Measurements from ENCODE around the gene RASL12.
"Not testable (repeated sequence)": the region's sequence is repeated elsewhere in the genome, so short reads cannot be mapped to it uniquely, and the experiment has no call there.

RASL12 gene

GRCh38 chr15:65091946-65092770, 24.4 kb upstream of the RASL12 start:
- DNase-seq = no peak

GRCh38 chr15:65089206-65089824, 21.5 kb upstream of the RASL12 start:
- DNase-seq = no peak

- DNase-seq = no peak
These were observed 20.8 kb upstream of the RASL12 start for GRCh38 chr15:65088643-65089021.

GRCh38 chr15:65087873-65088642, 20.3 kb upstream of the RASL12 start:
- DNase-seq = no peak

- DNase-seq = no peak
These were observed 19.6 kb upstream of the RASL12 start for GRCh38 chr15:65087411-65087810.

- no peak for DNase-seq
These were observed 18.9 kb upstream of the RASL12 start for GRCh38 chr15:65086680-65087111.

DNA sequence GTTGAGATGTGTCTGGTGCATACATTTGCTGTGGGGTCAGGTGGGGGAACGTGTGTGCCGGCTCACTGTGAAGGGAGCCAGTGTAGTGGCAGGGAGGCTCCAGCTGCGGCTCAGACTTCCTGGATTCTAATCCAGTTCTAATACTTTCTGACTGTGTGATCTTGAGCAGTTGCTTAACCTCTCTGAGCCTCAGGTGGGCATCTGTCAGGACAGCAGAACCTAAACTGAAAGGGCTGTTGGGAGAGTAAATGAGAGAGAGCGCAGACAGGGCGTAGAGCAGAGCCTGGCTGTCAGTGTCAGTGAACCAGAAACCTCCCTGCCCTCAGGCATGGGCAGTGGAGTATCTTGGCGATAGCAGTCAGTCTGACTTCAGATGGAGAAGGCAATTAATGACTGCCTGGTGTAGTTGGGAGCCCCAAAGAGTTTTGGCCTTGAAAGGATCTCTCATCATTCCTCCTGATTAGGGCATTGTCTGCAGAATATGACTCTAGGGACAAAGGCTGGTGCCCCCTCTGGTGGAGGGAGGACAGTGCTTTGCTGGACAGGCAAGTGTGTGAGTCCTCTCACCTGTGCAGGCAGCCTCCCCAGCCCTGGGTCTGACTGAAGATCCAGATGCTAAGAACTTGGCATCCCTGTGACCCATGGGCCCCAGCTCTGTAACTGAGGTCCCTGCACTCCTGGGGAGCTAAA, 18.3 kb upstream of the RASL12 start:
- DNase-seq = peak in 1 of 2 experiments; percentile 38

DNA sequence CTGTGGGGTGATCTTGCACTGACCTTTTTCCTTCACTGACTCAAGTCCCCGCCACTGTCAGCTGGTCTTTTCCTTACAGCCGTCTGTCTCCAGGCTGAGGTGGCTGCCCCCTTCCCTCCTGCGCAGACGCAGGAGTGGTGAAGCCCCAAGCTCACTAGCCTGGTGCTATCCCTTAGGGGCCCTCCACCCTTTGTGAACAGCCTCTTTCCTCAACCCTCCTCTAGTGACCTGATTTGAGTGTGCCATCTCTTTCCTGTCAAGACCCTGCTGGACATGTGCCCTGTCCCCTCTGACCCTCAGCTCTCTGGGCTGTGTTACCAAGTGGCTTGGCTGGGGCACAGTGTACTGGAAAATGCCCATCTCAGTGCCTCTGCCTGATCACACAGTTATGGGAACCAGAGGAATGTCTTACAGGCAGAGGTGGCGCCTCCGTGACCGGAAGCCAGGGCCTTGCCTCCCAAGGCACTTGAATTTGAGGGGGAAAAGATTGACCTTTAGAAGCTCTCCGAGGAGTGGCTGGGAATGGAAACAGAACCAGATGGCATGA, 17.5 kb upstream of the RASL12 start:
- DNase-seq = no peak

DNA sequence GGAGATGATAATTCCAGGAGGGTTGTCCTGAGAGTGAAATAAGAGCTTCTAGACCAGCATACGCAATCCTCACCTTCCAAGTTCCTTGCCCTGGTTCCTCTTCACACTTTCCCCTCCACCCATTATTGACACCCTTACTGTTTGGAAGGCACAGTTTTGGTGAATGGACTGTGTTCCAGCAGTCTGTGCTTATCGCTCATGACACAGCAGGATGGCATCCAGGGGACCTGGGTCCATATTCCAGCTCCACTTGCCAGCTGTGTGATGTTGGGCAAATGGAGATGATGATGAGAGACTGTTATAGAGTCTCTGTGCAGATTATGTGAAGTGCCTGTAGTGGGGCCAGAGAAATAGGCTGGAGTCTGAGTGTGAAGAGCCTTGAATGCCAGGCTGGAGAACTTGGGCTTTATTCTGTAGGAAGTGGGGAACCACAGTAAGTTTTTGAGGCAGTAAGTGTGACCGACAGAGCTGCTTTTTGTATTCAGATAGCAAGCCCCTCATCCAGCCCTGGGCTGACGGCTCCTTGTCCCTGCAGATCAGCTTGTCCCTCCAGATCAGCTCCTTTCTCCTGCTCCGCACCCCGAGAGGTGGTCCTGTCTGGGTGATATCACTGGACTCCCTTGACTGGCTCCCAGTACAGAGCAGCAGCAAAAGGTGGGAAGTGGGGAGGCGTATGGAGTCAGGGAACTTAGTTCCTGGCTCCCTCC, 16.9 kb upstream of the RASL12 start:
- no peak for DNase-seq

- no peak for DNase-seq
These were observed 15.5 kb upstream of the RASL12 start for GRCh38 chr15:65083262-65083701.

- peak in 1 of 2 experiments; percentile 32 for DNase-seq
These were observed 14.6 kb upstream of the RASL12 start for GRCh38 chr15:65082303-65082953.

DNA sequence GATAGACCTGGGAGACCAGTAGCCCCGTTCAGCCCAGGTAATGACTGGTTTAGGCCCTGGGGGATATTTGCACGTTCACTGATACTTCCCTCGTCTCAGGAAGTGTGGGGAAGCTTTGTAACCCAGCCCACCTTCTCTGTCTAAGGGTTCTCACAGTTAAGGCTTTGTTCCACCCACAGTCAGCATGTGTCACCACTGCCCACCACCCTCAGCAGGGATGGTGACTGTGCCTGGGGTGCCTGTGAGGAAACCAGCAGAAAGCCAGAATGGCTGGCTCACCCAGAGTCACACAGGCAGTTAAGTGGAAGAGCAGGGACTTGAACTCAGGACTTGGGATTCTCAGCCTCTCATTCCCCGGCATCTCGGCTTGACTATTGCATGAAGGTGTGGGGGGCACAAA, 14.0 kb upstream of the RASL12 start:
- peak; percentile 47 to 56 for DNase-seq

- DNase-seq = no peak
These were observed 13.5 kb upstream of the RASL12 start for GRCh38 chr15:65081270-65081669.

- DNase-seq = no peak
These were observed 11.8 kb upstream of the RASL12 start for GRCh38 chr15:65079580-65079979.

DNA sequence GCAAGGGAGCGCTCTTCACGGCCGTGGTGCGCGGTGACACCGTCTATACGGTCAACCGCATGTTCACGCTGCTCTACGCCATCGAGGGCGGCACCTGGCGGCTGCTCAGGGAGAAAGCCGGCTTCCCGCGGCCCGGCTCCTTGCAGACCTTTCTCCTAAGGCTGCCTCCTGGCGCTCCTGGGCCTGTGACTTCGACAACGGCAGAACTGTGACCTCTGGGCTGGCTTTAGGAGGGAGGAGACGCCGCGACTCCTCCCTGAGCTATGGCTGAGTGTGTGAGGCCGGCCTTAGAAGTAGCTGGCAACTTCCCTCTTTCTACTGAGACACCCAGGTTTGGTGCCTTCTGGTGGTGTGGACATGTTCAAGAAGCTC, 10.2 kb upstream of the RASL12 start:
- DNase-seq = peak; percentile 70 to 77

DNA sequence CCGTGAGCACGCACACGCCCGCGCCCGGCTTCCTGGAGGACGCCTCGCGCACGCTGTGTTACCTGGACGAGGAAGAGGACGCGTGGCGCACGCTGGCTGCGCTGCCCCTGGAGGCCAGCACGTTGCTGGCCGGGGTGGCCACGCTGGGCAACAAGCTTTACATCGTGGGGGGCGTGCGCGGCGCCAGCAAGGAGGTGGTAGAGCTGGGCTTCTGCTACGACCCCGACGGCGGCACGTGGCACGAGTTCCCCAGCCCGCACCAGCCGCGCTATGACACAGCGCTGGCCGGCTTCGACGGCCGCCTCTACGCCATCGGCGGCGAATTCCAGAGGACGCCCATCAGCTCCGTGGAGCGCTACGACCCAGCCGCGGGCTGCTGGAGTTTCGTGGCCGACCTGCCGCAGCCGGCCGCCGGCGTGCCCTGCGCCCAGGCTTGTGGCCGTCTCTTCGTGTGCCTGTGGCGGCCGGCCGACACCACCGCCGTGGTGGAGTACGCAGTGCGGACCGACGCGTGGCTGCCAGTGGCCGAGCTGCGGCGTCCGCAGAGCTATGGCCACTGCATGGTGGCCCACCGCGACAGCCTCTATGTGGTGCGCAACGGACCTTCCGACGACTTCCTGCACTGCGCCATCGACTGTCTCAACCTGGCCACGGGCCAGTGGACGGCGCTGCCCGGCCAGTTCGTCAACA, 9.6 kb upstream of the RASL12 start:
- no peak for DNase-seq

- DNase-seq = no peak
These were observed 8.9 kb upstream of the RASL12 start, which contains the start of gene KBTBD13 for GRCh38 chr15:65076486-65077290. Gene KBTBD13, plus strand, starts transcription at chr15:65076746. Its CDS starts 70 bp downstream, at chr15:65076816.

GRCh38 chr15:65075607-65076395, 8.0 kb upstream of the RASL12 start:
- DNase-seq = not testable (repeated sequence)

- not testable (repeated sequence) for DNase-seq
These were observed 7.2 kb upstream of the RASL12 start for GRCh38 chr15:65074946-65075345.
